DOHH2 (cell line): Measurements from ENCODE around the gene TEDDM1.

Experiments used
- H3F3A ChIP-seq: fragments of 200-600 bp; sonication (generic), shearing (Covaris generic); 2 replicates; pipeline ENCODE4 v1.6.0; 2016; ENCODE audit warnings: antibody characterized with exemption, mild to moderate bottlenecking; ENCODE audit not compliant: control insufficient read depth, insufficient read depth
- H3K27ac ChIP-seq: fragments of 200-600 bp; sonication (generic); 2 replicates; pipeline ENCODE4 v1.5.1; 2014; ENCODE audit warnings: low read depth, mild to moderate bottlenecking, low read length, moderate library complexity
- H3K27me3 ChIP-seq: fragments of 200-600 bp; sonication (generic); 2 replicates; pipeline ENCODE4 v1.6.1; 2014; ENCODE audit warnings: mild to moderate bottlenecking, low read length, mixed read lengths; ENCODE audit not compliant: control insufficient read depth
- H3K36me3 ChIP-seq: fragments of 200-600 bp; sonication (generic); 2 replicates; pipeline ENCODE4 v1.6.1; 2014; ENCODE audit warnings: mild to moderate bottlenecking, low read length, moderate library complexity, mixed read lengths; ENCODE audit not compliant: control insufficient read depth
- H3K4me1 ChIP-seq: fragments of 200-600 bp; sonication (generic); 2 replicates; pipeline ENCODE4 v1.6.1; 2014; ENCODE audit warnings: mild to moderate bottlenecking, low read length, mixed read lengths; ENCODE audit not compliant: control insufficient read depth
- H3K4me2 ChIP-seq: fragments of 200-600 bp; sonication (generic); 2 replicates; pipeline ENCODE4 v1.6.0; 2014; ENCODE audit warnings: mild to moderate bottlenecking, low read length, moderate library complexity
- H3K4me3 ChIP-seq: fragments of 200-600 bp; sonication (generic); 2 replicates; pipeline ENCODE4 v1.5.1; 2014; ENCODE audit warnings: mild to moderate bottlenecking, low read length, mixed read lengths
- H3K79me2 ChIP-seq: fragments of 200-600 bp; sonication (generic); 2 replicates; pipeline ENCODE4 v1.6.1; 2014; ENCODE audit warnings: mild to moderate bottlenecking, low read length, mixed read lengths; ENCODE audit not compliant: control insufficient read depth
- H3K9me2 ChIP-seq: fragments of 200-600 bp; sonication (generic); replicated peaks from 2 replicates; pipeline ENCODE4 v1.6.1; 2014; ENCODE audit warnings: mild to moderate bottlenecking, low read length, mixed read lengths; ENCODE audit not compliant: control insufficient read depth
- H3K9me3 ChIP-seq: fragments of 200-600 bp; sonication (generic); 2 replicates; pipeline ENCODE4 v1.6.1; 2014; ENCODE audit warnings: antibody characterized with exemption, low read length, mixed read lengths; ENCODE audit not compliant: control insufficient read depth, insufficient read depth
- H4K20me1 ChIP-seq: fragments of 200-600 bp; sonication (generic); 2 replicates; pipeline ENCODE4 v1.6.0; 2014; ENCODE audit warnings: low read depth, mild to moderate bottlenecking, antibody characterized with exemption, low read length, moderate library complexity; ENCODE audit not compliant: control insufficient read depth, insufficient read depth
- EZH2phosphoT487 ChIP-seq: fragments of 200-600 bp; sonication (generic); IDR thresholded peaks from 2 replicates; pipeline ENCODE4 v1.6.1; 2017; ENCODE audit warnings: borderline replicate concordance, mild to moderate bottlenecking, antibody characterized with exemption, low read length, moderate library complexity, mixed read lengths
- TF ChIP-seq, protein P1 (sequence below): fragments of 200-600 bp; sonication (generic); IDR thresholded peaks from one replicate; pipeline ENCODE4 v1.5.1; 2014; ENCODE audit warnings: antibody characterized with exemption, mild to moderate bottlenecking, low read depth, low read length; ENCODE audit not compliant: poor library complexity, severe bottlenecking

The TEDDM1 gene

DNA sequence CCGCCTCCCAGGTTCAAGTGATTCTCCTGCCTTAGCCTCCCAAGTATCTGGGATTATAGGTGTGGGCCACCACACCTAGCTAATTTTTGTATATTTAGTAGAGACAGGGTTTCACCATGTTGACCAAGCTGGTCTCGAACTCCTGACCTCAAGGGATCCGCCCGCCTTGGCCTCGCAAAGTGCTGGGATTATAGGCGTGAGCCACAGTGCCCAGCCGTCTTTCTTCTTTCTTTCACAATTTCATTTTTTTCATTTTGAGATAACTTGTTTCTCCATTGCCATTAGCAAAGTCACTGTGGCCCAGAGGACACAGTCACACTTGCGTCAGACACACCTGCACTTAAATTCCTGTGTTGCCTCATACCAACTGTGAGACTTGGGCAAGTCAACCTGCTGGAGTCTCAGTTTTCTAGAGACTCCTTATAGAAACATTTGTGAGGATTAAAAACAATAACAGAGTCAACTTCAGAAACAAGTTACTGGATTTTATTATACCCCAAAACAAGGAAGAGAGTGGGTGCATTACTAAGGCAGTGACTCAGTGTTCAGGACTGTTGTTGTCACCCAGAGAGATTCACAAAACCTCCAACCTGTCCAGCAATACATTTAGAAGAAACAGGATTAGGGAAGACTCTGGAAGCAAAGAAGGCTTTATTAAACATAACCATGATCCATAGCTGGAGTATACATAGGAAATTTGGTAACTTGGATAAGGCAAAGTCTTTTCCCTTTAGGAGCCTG is 2.6 kb downstream of the TEDDM1 start:
- H3K4me2 ChIP-seq, result no peak overlapping the region
- no peaks in the 10 kb centered on the region for H3K36me3 ChIP-seq
- H3F3A ChIP-seq, result no peaks in the 10 kb centered on the region
- H3K4me3 ChIP-seq, result no peak overlapping the region
- no peaks in the 10 kb centered on the region for H3K9me2 ChIP-seq
- H3K4me1 ChIP-seq, result no peaks in the 10 kb centered on the region
- H4K20me1 ChIP-seq, result no peaks in the 10 kb centered on the region
- H3K79me2 ChIP-seq, result no peaks in the 10 kb centered on the region
- H3K27me3 ChIP-seq, result peaks cover 29% of the 10 kb centered on the region
- no peak for TF ChIP-seq EZH2phosphoT487
- TF ChIP-seq, protein P1, sequence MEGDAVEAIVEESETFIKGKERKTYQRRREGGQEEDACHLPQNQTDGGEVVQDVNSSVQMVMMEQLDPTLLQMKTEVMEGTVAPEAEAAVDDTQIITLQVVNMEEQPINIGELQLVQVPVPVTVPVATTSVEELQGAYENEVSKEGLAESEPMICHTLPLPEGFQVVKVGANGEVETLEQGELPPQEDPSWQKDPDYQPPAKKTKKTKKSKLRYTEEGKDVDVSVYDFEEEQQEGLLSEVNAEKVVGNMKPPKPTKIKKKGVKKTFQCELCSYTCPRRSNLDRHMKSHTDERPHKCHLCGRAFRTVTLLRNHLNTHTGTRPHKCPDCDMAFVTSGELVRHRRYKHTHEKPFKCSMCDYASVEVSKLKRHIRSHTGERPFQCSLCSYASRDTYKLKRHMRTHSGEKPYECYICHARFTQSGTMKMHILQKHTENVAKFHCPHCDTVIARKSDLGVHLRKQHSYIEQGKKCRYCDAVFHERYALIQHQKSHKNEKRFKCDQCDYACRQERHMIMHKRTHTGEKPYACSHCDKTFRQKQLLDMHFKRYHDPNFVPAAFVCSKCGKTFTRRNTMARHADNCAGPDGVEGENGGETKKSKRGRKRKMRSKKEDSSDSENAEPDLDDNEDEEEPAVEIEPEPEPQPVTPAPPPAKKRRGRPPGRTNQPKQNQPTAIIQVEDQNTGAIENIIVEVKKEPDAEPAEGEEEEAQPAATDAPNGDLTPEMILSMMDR, result no peak
- H3K27ac ChIP-seq, result no peak overlapping the region
- H3K9me3 ChIP-seq, result no peaks in the 10 kb centered on the region

DNA sequence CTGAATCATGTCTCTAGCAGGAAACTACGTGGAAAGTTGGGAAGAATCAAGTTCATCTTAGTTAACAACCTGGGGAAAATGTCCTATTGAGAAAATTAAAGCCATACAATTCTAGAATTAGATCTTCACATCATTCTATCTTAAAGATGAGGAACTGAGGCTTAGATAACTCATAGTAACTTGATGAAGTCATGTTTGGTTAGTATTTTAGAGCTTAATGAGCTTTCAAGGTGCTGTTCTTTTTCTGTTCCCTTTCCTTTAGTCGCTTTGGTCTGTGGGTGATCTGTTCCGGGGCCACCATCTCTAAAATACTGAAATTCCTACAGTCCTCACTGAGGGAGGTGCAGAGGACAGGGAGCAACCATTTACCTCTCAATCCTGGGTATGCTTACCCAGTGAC is 4.6 kb downstream of the TEDDM1 start:
- no peak overlapping the region for H3K4me2 ChIP-seq
- no peaks in the 10 kb centered on the region for H3K9me3 ChIP-seq
- no peaks in the 10 kb centered on the region for H4K20me1 ChIP-seq
- H3K27me3 ChIP-seq, result peaks cover 41% of the 10 kb centered on the region
- H3K79me2 ChIP-seq, result no peaks in the 10 kb centered on the region
- no peaks in the 10 kb centered on the region for H3K36me3 ChIP-seq
- H3K9me2 ChIP-seq, result no peaks in the 10 kb centered on the region
- H3F3A ChIP-seq, result no peaks in the 10 kb centered on the region
- H3K4me1 ChIP-seq, result no peaks in the 10 kb centered on the region
- no peak overlapping the region for H3K4me3 ChIP-seq
- no peak for TF ChIP-seq EZH2phosphoT487
- TF ChIP-seq, protein P1, result no peak
- H3K27ac ChIP-seq, result no peak overlapping the region

DNA sequence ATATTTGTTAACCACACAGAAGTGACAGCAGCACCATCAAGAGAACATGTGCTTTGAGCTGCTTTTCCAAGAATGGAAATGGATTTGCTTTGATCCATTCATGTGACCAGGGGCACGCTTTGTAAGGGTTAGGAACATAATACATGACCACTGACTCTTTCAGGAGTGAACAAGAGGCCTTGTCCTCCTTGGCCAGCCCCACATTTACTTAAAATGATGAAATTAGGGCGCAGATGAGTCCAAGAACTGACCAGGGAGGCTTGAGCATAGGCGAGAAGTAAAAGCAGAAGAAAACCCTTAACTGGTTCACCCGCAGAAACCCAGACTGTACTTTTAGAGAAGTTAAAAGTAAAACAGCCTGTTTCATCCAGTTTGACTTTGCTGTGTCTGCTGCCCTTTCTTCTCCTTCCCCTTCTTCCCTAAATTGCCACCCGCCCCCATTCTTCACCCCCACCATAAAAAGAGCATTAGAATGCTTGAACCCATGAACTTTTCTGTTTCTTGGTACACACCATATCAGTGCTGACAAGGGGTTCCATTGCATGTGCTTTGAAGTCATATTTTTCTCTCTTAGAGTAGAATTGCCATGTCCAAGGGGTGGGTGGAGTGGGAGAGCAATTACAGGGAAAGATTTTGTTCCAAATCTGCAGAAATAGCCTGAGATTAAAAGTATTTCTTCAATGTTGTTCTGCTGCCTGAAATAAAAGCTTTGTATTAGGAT is 6.3 kb downstream of the TEDDM1 start:
- Histone ChIP-seq H3K4me3 (no peak overlapping the region), H4K20me1 (no peaks in the 10 kb centered on the region), H3F3A (no peaks in the 10 kb centered on the region), H3K27ac (no peak overlapping the region), H3K4me2 (no peak overlapping the region), H3K27me3 (peaks cover 57% of the 10 kb centered on the region), H3K4me1 (no peaks in the 10 kb centered on the region), H3K9me3 (no peaks in the 10 kb centered on the region), H3K79me2 (no peaks in the 10 kb centered on the region), H3K36me3 (no peaks in the 10 kb centered on the region), H3K9me2 (no peaks in the 10 kb centered on the region)
- TF ChIP-seq, protein P1, result no peak
- no peak for TF ChIP-seq EZH2phosphoT487
